GM18520 (cell line): Measurements from ENCODE around the gene TASP1.
"Not testable (repeated sequence)": the region's sequence is repeated elsewhere in the genome, so short reads cannot be mapped to it uniquely, and the experiment has no call there.

Source experiments
- ATAC-seq: cut with Tn5 transposase; IDR thresholded peaks from one replicate; pipeline ENCODE4 v1.9.1; 2021; ENCODE audit not compliant: unreplicated experiment

TASP1 gene, protein sequence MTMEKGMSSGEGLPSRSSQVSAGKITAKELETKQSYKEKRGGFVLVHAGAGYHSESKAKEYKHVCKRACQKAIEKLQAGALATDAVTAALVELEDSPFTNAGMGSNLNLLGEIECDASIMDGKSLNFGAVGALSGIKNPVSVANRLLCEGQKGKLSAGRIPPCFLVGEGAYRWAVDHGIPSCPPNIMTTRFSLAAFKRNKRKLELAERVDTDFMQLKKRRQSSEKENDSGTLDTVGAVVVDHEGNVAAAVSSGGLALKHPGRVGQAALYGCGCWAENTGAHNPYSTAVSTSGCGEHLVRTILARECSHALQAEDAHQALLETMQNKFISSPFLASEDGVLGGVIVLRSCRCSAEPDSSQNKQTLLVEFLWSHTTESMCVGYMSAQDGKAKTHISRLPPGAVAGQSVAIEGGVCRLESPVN

DNA sequence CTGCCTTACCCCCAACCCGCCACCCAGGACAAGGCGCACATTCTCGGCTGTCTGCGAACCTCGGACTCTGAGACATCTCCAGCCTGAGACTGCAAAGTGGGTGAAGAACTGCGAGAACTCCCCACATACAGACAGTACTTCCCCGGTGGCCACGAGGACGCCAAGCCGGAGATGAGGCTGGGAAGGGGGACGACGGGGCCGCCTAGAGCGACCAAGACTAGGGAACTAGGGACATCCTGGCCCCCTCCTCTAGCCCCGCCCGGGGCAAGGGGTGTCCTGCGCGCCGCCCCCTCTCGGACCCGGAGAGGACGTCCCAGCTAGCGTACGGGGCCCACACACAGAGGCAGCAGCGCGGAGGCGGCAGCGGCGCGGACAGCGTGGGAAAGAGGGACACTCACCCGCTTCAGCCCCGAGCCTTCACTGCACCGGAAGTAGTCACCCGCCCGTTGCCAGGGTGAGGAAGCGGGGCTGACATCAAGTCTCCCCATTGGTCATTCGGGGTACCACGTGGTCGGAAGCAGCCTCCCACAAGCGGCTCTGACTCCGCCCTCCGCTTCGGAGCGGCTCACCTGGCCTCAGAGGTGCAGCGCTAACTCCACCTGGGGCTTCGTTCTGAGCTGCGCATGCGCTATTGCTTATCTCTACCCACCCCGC, at the start of gene TASP1:
TASP1 (minus strand) TSS at position 437 of the 654 bp plus-strand sequence. CDS start 8,854 bp downstream, outside the sequence.
- ATAC-seq: peak; percentile 99

DNA sequence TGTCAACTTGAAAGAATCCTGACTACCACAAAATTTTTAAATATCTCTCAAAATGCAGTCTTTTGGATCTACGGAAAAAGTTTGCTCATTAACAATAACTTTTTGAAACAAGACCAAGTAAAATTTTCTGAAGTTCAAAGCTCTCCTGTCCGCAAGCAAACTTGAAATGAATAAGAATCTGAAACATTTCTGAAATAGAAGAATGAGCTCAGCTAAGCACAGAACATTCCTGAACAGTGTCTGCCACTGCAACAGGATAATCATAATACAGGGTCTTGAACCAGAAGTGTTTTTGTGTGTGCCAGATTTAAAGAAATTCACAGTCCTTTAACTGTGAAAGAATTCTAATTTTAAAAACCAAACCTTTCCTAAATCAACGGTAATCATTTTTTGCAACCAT, 49.1 kb upstream of the TASP1 start:
- no peak for ATAC-seq

DNA sequence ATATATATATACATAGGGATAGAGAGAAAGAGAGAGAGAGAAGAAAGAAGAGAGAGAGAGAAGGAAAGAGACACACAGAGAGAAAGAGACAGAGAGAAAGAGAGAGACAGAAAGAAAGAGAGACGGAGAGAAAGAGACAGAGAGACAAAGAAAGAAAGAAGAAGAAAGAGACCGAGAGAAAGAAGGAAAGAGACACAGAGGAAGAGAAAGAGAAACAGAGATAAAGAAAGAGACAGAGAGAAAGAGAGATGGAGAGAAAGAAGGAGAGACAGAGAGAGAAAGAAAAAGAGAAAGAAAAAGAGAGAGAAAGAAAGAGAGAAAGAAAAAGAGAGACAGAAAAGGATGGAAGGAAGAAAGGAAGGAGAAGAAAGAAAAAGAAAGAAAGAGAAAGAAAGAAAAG, 46.9 kb upstream of the TASP1 start:
- ATAC-seq: no peak

DNA sequence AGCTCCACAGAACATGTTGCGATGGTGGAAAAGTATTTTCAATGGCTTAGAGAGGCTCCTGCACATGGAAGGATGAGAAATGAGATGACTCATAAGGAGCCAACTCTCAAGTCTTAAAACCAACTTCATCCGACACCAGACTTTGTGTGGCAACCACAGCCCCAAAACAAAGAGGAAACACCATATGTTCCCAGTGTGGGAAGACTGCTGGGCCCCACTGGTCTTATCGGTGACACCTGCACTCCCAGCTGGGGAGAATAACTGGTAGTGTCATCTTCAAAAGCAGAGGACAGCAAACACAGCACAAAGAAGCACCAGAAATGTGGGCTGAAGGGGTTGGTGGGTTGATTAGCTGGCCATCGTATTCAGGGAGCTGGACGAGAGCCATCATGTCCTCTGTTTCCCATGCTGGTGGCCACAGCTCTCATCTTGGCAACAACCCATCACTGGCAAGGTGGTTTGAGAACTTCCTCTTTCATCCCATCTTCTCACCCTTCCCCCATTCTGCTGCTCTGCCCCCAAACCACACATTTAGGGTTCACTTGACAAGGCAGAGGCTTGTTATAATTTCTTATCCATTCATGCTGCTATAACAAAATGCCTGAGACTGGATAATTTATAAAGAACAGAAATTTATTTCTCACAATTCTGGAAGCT, 46.0 kb upstream of the TASP1 start:
- peak; percentile 33 for ATAC-seq

DNA sequence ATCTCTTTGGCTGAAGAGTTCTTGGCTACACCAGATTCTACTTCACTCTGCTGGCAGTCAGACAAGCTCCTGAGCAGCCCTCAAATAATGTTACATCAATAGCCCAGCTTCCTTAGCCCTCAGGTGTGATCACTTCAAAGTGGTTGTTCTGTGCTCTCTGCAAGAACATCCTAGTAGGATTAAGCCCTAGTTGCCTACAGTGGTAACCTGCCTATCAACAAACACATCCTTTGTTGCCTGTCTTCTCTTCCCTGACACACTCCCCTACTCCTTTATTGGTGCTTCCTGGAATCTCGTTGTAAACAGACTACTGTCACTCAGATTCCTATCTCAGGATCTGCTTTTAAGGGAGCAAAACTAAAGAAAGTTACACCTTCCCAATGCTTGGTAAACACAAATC, 45.1 kb upstream of the TASP1 start:
- no peak for ATAC-seq

DNA sequence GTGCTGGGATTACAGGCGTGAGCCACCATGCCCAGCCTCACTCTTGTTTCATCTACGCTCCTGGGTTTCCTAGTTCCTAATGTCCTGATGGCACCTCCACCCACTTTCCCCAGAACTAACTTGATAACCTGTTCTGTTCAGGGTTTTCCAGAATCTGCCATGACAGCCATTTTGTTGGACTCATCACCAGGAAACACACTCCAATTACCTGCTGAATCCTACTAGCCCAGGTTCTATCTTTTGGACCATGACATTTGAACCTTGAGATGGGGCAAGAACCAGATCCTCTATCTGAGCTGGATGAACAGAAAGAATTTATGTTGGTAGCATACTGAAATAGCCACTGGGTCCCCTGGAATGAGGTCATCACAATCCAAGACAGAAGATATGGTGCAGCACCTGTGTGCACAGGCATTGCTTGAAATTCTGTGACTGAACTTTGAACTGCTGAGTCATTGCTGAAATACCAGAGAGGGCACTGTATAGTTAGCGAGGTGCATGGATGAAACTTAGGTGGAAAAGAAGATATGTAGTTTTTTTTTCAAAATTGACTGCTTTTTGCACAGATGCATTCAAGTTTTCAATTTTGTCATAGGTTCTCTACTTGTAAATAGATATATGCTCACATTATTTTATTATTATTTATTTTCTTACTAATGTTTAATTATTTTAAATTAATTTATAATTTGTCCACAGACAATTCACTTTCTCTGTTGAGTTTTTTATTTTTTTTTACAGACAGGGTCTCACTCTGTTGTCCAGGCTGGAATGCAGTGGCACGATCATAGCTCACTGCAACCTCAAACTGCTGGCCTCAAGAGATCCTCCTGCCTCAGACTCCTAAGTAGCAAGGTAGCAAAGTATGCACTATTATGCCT, 42.8 kb upstream of the TASP1 start:
- ATAC-seq: peak; percentile 90

DNA sequence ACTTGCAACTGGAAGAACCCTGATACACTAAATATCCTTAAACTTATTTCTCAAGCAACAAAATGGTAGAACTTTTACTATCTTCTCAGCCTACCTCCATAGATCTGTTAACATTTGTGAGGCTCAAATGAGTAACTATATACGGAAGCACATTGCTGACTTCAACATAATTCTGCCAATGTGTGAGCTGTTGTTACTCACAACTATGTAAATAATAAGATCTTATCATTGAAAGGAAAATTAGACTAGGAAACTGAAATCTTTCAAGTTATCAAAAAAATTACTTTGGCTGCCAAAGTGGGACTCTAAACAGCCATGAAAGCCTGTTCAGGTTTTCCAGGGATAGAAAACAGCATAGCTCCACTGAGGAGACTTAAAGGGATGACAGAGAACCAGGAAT, 40.2 kb upstream of the TASP1 start:
- ATAC-seq: no peak

DNA sequence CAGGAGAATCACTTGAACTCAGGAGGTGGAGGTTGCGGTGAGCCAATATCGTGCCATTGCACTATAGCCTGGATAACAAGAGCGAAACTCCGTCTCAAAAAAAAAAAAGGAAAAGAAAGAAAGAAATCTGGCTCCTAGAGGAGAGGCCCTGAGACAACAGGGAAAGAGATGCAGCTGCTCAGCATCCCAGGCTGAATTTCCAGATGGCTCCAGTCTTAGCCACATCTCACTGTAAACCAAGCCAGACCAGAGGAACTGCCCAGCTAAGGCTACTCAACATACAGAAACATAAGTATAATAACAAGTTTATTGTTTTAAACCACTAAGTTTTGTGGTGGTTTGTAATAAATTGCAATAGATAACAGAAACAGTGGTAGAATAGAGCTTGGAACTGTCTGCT, 38.5 kb upstream of the TASP1 start:
- no peak for ATAC-seq

DNA sequence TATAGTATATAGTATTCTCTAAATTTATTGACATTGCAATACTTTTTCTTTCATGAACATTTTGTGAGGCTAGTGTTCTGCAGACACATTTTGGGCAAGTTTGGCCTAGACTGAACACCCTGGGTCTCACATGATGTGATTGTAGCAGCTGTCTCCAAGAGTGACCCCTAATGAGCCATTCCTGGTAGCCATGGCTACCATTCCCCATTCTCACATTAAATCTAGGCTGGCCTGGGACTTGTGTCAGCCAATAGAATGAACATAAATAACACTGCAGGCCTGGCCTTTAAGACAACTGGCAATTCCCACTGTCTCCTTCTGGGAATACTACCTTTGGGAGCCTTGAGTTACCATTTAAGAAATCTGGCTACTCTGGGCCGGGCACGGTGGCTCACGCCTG, 38.0 kb upstream of the TASP1 start:
- no peak for ATAC-seq

DNA sequence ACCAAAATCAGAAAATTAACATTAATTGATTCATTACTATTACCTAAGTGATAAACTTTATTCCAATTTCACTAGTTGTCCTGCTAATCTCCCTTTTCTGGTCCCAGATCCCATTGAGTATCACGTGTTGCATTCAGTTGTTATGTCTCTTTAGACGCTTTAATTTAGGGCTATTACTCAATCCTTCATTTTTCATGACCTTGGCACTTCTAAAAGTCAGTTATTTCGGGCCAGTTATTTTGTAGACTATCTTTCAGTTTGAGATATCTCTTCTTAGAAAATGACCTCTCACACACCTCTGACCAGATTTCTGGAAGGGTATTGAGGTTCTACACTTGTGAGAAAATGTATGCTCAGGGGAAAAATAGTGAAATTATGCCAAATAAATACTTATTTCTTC, 34.0 kb upstream of the TASP1 start:
- ATAC-seq: no peak

DNA sequence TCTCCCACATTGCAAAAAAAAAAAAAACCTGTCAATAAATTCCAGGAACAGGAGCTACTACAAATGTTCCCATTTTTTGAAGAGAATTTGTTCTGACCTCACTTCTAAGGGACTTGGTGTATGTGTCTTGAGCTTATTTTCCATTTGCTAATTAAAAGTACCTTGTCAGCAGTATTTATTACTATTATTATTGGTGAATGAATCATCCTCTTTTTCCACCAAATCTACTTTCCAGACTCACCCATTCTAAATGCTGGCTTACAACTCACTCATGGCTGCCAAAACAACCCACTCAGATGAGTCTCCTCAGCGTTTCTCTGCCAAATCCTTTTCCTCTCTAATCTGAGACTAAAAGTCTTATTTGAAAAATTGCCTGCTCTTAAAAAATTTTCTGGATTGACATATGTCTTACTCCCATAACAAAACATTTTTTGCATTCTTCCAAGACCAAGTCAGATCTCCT, 33.2 kb upstream of the TASP1 start:
- no peak for ATAC-seq

DNA sequence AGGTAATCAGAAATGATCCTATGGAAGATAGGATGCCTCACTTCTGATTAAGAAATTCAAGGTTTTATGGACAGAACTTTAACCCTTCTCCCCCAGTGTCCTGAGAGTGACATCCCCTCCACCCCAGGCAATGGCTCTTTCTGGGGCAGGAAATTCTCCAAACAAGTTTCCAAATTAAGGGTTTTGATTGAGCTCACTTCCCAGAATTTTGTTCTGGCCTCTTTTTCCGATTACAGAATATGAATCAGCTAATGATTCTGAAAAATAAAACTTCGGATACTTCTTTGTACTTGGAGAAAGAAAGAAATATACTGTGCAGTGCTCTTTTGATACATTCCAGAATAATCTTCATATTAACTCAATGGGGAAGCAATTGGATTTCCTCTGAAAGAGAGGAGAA, 32.8 kb upstream of the TASP1 start:
- no peak for ATAC-seq

DNA sequence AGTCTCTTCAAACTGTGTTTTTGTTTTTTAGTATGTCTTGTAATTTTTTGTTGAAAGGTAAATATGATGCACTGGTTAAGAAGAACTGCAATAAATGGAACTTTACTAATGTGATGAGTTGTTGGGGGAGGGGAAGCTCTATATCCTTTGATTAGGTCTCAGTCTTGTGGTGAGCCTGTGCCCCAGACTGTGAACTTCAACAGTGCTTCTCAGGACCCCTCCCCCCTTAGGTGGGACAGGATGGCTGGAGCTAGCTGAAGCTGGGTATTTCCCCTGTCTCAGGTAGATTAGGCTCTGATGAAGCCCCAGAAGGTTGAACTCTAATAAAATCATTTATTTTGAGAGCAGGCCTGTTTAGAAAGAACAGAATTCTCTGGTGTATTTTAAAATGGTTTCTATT, 31.4 kb upstream of the TASP1 start:
- no peak for ATAC-seq

DNA sequence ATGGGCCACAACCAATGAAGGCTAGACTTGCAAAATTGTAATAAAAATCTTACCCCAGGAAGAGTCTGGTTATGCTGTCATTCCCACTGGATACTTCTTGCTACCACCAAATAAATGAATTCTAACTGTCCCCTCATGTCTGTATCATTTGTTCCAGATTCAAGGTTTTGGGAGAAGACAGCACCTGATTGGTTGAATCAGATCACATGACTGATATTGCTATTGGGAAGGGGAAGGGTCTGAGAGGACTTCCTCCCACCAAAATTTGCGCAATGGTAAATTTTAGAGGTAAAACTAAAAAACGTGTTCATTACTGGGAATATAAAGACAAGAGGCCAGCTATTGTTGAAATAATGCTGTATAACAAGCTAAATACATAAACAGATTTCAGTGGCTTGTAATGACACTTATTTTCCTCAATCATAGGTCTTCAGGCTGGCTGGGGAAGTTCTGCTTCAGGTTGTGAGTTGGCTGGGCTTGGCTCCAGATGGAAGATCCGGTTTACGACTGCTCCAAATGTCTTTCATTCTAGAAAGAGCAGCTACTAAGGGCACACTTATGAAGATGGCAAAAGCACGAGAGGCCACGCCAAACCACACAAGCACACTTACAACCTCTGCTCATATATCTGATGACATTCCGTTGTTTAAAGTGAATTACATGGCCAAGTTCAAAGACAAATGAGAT, 27.1 kb upstream of the TASP1 start:
- no peak for ATAC-seq

DNA sequence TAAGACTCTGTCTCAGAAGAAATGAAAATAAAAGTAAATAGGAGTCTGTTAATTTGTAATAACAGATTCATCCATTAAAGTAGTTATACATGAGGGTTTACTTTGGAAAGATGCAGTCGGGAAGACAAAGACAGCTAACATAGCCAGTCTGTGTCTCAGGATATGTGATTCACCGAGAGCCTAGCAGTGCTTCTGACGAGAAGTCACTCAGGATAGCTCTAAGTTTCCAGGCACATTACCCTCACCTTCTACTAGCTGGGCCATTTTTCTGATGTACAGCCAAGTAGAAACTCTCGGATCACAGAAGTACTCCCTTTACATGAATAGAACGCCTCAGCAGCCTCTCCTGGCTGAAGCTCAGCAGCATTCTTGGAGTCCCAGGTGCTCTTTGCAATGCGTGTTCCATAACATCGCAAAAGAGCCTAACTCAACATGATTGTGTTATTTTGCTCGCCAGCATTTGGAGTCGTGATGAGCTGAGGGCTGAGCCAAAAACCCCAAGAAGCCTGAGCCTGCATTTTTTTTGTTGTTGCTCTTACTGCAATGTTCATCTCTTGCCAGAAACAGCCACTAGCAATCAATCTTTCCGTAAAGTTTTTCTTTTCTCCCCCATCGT, 22.4 kb upstream of the TASP1 start:
- ATAC-seq: no peak

DNA sequence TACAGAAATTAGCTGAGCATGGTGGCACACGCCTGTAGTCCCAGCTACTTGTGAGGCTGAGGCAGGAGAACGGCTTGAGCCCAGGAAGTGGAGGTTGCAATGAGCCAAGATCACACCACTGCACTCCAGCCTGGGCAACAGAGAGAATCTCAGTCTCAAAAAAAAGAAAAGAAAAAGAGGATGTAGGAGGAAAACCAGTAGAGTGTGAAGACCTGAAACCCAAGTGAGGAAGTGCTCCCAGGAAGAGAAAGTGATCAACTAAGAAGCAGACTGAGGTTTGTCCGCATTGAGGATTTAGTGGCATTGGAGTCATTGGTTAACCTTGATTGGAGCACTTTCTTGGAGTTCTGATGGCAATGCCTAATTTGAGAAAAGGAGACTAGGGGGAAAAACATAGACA, 20.6 kb upstream of the TASP1 start:
- ATAC-seq: peak; percentile 65

DNA sequence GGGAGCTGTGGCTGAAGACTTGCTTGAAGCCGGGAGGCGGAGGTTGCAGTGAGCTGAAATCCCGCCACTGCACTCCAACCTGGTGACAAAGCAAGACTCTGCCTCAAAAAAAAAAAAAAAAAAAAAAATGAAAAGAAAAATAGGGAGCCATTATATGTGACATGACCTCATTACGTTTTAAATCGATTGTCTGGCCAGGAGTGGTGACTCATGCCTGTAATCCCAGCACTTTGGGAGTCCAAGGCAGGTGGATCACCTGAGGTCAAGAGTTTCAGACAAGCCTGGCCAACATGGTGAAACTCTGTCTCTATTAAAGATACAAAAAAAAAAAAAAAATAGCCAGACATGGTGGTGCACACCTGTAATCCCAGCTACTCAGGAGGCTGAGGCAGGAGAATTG, 19.3 kb upstream of the TASP1 start:
- ATAC-seq: not testable (repeated sequence)

DNA sequence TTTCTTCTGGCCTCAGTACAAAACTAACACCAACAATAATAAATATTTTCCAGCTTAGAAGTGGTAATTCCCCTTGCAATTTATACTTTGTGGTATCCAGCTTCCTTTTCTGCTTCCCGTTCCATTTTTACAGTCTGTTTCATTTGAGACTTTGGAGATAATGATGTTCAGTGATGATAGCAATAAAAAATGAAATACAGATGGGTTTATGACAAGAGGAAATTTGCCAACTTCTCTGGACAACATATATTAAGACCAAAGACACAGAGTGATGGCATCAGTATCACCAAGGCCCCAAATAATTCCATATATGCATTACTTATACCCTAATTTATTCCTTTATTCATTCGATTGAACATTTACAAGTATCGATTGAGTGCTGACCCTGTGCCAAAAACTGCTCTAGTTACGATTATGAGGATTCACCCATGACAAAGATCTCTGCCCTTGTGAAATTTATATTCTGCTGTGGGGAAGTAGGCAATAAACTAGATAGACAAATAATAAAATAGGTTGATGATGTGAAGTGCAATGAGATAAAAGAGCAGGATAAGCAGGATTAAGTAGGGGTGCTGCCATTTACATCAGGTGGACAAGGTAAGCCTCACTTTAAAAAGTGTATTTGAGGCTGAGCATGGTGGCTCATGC, 18.1 kb upstream of the TASP1 start:
- no peak for ATAC-seq

DNA sequence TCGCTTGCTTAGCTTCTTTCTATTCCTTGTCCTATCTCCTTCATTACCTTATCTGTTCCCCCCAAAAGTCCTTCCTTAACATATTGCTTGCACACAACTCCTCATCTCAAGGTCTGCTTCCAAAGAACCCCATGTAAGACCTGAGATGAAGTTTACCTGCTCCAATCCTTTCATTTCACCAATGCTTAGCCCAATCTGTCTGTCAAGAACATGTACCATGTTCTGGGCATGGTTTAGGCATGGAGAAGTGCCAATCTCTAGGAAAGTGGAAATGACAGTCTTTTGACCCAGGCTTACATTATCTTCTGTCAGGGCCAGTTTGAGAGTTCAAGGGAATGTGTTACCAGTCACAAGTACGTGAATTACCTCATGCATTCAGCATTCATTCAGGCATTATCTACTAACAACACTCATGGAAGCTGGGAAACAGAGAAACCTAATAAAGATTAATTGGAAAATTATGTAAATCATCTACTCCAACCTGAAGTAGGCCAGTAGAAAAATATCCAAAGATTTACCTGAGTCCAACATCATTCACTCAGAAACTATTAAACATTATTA, 15.8 kb upstream of the TASP1 start:
- no peak for ATAC-seq
